Stimulated activated CD8-positive, alpha-beta memory T cell treated with anti-CD3 and anti-CD28 coated beads, Interleukin-15, amount 100 ng/mL, for 4 hours (primary cell): ENCODE measurements around the gene TGFBR2.

Experiments
- DNase-seq, 2 donors: peaks; one replicate each; pipeline ENCODE4 v3.0.0-alpha.2; 2020; ENCODE audit warnings: low read depth in 2 of 2

The TGFBR2 gene

GRCh38 chr3:30692498-30693130, 86.2 kb downstream of the TGFBR2 start:
- DNase-seq = no peak

GRCh38 chr3:30693470-30694120, 87.2 kb downstream of the TGFBR2 start:
- peak in 1 of 2 donors; percentile 19 for DNase-seq

GRCh38 chr3:30694148-30694547, 87.7 kb downstream of the TGFBR2 start:
- DNase-seq = no peak

GRCh38 chr3:30694668-30695067, 88.3 kb downstream of the TGFBR2 start:
- DNase-seq = no peak

GRCh38 chr3:30695302-30696061, 89.1 kb downstream of the TGFBR2 start:
- DNase-seq = no peak

GRCh38 chr3:30696403-30696819, 90.0 kb downstream of the TGFBR2 start:
- DNase-seq = no peak

GRCh38 chr3:30696896-30697295, 90.5 kb downstream of the TGFBR2 start:
- no peak for DNase-seq

GRCh38 chr3:30698549-30698948, 92.1 kb downstream of the TGFBR2 start:
- no peak for DNase-seq

GRCh38 chr3:30699927-30700326, 93.5 kb downstream of the TGFBR2 start:
- DNase-seq = no peak

GRCh38 chr3:30700702-30701321, 94.4 kb downstream of the TGFBR2 start:
- no peak for DNase-seq

- no peak for DNase-seq
Measured at GRCh38 chr3:30702038-30702827, 95.8 kb downstream of the TGFBR2 start.

GRCh38 chr3:30702828-30703397, 96.5 kb downstream of the TGFBR2 start:
- no peak for DNase-seq

- no peak for DNase-seq
Measured at GRCh38 chr3:30704931-30705890, 98.8 kb downstream of the TGFBR2 start.

- DNase-seq = no peak
Measured at GRCh38 chr3:30707825-30708224, 101.4 kb downstream of the TGFBR2 start.

- DNase-seq = no peak
Measured at GRCh38 chr3:30708472-30708871, 102.1 kb downstream of the TGFBR2 start.

- no peak for DNase-seq
Measured at GRCh38 chr3:30710017-30710416, 103.6 kb downstream of the TGFBR2 start.

- no peak for DNase-seq
Measured at GRCh38 chr3:30711151-30711550, 104.8 kb downstream of the TGFBR2 start.

- DNase-seq = no peak
Measured at GRCh38 chr3:30711867-30712266, 105.5 kb downstream of the TGFBR2 start.

GRCh38 chr3:30712991-30713390, 106.6 kb downstream of the TGFBR2 start:
- no peak for DNase-seq

- no peak for DNase-seq
Measured at GRCh38 chr3:30713885-30714503, 107.6 kb downstream of the TGFBR2 start.
